Measurements from ENCODE around the gene THAP10. TPM values are rescaled to one million over a fixed set of nuclear protein-coding genes. Genes with fewer than 3 reads are reported as not detected.

The THAP10 gene
- total and polyA plus RNA-seq, 10 donors, result 0.41 to 1.4 (median 0.78) TPM

GRCh38 chr15:70879401-70879800, 12.8 kb downstream of the THAP10 start:
- H3K27ac ChIP-seq, result no peak overlapping the region
- H3K27me3 ChIP-seq (replicated peaks in 1 of 7), result no peaks in the 10 kb centered on the region
- H3K4me1 ChIP-seq, result no peaks in the 10 kb centered on the region
- DNase-seq, result no peak
- no peak overlapping the region for H3K4me3 ChIP-seq
- 75 to 93% (median 81%) methylated on average over 2 of the region's 2 CpGs for WGBS, 5 donors
- no peak for TF ChIP-seq POLR2AphosphoS5 (IDR thresholded peaks at IDR 0.05)
- no peak for TF ChIP-seq POLR2A (IDR thresholded peaks at IDR 0.05)
- TF ChIP-seq CTCF (IDR thresholded peaks at IDR 0.05 in 8 of 11, conservative IDR thresholded peaks at IDR 0.05 in 3 of 11), result no peak
- intact Hi-C loops (cut with DNase I; ENCODE audit: low total_unique reads), result no loop called here
- no peaks in the 10 kb centered on the region for H3K9me3 ChIP-seq
- no peaks in the 10 kb centered on the region for H3K36me3 ChIP-seq

GRCh38 chr15:70876683-70877082, 15.6 kb downstream of the THAP10 start:
- peaks cover 0 to 11% (median 0%) of the 10 kb centered on the region in 7 donors for H3K27me3 ChIP-seq (replicated peaks in 1 of 7)
- H3K9me3 ChIP-seq, result peaks cover 0 to 3% (median 0%) of the 10 kb centered on the region in 8 donors
- WGBS, 5 donors, result 69 to 81% (median 74%) methylated on average over 2 of the region's 2 CpGs
- H3K36me3 ChIP-seq, result no peaks in the 10 kb centered on the region
- no peak for TF ChIP-seq CTCF (IDR thresholded peaks at IDR 0.05 in 8 of 11, conservative IDR thresholded peaks at IDR 0.05 in 3 of 11)
- no peak for TF ChIP-seq POLR2A (IDR thresholded peaks at IDR 0.05)
- TF ChIP-seq POLR2AphosphoS5 (IDR thresholded peaks at IDR 0.05), result no peak
- no peak overlapping the region for H3K27ac ChIP-seq
- DNase-seq, result no peak
- intact Hi-C loops (cut with DNase I; ENCODE audit: low total_unique reads), result no loop called here
- H3K4me3 ChIP-seq, result no peak overlapping the region
- H3K4me1 ChIP-seq, result no peaks in the 10 kb centered on the region

DNA sequence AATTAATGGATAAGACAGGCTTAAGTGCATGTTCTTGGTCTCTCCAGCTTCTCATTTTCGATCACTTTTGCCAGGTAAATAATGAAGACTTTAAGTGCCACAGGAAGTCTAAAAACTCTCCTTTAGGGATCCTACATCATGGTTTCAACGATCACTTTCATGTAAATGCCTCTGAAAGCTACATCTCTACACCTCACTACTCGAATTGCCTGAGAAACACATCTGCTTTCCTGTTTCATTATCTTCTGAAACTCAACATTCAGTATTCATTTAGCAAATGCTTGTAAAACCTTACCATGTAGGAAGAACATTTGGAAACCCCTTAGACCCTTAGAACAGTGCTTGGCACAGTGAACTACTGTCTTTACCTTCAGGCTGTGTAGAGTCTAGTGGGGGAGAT, 16.2 kb downstream of the THAP10 start:
- 56 to 74% (median 65%) methylated on average over 3 of the region's 3 CpGs for WGBS, 5 donors
- no peak for DNase-seq
- Histone ChIP-seq H3K27ac (no peak overlapping the region), H3K4me3 (no peak overlapping the region), H3K36me3 (no peaks in the 10 kb centered on the region), H3K9me3 (peaks cover 0 to 3% (median 0%) of the 10 kb centered on the region in 8 donors), H3K4me1 (no peaks in the 10 kb centered on the region), H3K27me3 (replicated peaks in 1 of 7) (peaks cover 0 to 11% (median 0%) of the 10 kb centered on the region in 7 donors)
- intact Hi-C loops (cut with DNase I; ENCODE audit: low total_unique reads), result no loop called here
- TF ChIP-seq POLR2AphosphoS5 (IDR thresholded peaks at IDR 0.05), result no peak
- TF ChIP-seq POLR2A (IDR thresholded peaks at IDR 0.05), result no peak
- no peak for TF ChIP-seq CTCF (IDR thresholded peaks at IDR 0.05 in 8 of 11, conservative IDR thresholded peaks at IDR 0.05 in 3 of 11)

- no peak for DNase-seq
- H3K36me3 ChIP-seq, result no peaks in the 10 kb centered on the region
- H3K27me3 ChIP-seq (replicated peaks in 1 of 7), result peaks cover 0 to 11% (median 0%) of the 10 kb centered on the region in 7 donors
- TF ChIP-seq CTCF (IDR thresholded peaks at IDR 0.05 in 8 of 11, conservative IDR thresholded peaks at IDR 0.05 in 3 of 11), result no peak
- no peak for TF ChIP-seq POLR2AphosphoS5 (IDR thresholded peaks at IDR 0.05)
- TF ChIP-seq POLR2A (IDR thresholded peaks at IDR 0.05), result no peak
- intact Hi-C loops (cut with DNase I; ENCODE audit: low total_unique reads), result no loop called here
- no peak overlapping the region for H3K4me3 ChIP-seq
- H3K9me3 ChIP-seq, result peaks cover 0 to 3% (median 0%) of the 10 kb centered on the region in 8 donors
- no peak overlapping the region for H3K27ac ChIP-seq
- 76 to 80% (median 78%) methylated on average over 7 of the region's 7 CpGs for WGBS, 5 donors
- H3K4me1 ChIP-seq, result no peaks in the 10 kb centered on the region
These were observed 17.0 kb downstream of the THAP10 start for GRCh38 chr15:70875001-70875782.
